HG02759 (cell line): ENCODE results near the gene ADGRG4.

Source experiments
- ATAC-seq: cut with Tn5 transposase; IDR thresholded peaks from one replicate; pipeline ENCODE4 v1.9.1; 2021; ENCODE audit warnings: mild to moderate bottlenecking, moderate library complexity; ENCODE audit not compliant: unreplicated experiment

ADGRG4 gene

DNA sequence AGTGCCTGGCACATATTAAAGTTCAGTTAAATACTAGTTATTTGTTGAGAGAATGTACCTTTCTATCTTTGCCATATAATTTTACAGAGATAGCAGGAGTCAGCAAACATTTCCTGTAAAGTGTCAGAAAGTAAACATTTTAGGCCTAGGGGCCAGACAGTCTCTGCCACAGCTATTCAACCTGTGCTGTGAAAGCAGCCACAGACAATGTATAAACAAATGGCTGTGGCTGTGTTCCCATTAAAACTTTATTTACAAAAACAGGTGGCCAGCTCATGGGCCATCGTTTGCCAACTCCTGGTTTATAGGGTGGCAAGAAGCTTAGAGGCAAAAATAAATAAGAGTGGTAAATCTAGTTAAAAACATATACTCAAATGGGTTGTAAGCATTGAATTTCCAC lies 153.0 kb downstream of the ADGRG4 start:
- no peak for ATAC-seq

- ATAC-seq = no peak
Observed at GRCh38 chrX:136456133-136456532, 155.4 kb downstream of the ADGRG4 start.

- no peak for ATAC-seq
Observed at GRCh38 chrX:136457303-136457917, 156.6 kb downstream of the ADGRG4 start.

GRCh38 chrX:136464589-136464988 lies 163.8 kb downstream of the ADGRG4 start:
- no peak for ATAC-seq
